Stimulated activated CD4-positive, alpha-beta T cell treated with anti-CD3 and anti-CD28 coated beads, Interleukin-15, amount 100 ng/mL, for 1 hour (primary cell): ENCODE data around the gene SLC9A7.

Experiments used
- DNase-seq, 2 donors: peaks; one replicate each; pipeline ENCODE4 v3.0.0-alpha.2; 2020; ENCODE audit warnings: low read depth in 1 of 2, low spot score in 1 of 2

SLC9A7 gene

GRCh38 chrX:46611658-46612362 lies 147.1 kb downstream of the SLC9A7 start:
- peak in 1 of 2 donors; percentile 2 for DNase-seq

- no peak for DNase-seq
These were observed 148.8 kb downstream of the SLC9A7 start for GRCh38 chrX:46610070-46610658.

GRCh38 chrX:46607916-46608315 lies 151.0 kb downstream of the SLC9A7 start:
- DNase-seq, result no peak

GRCh38 chrX:46602468-46603102 lies 156.3 kb downstream of the SLC9A7 start:
- no peak for DNase-seq

- no peak for DNase-seq
These were observed 157.6 kb downstream of the SLC9A7 start for GRCh38 chrX:46601283-46601682.

GRCh38 chrX:46599051-46599560 lies 159.8 kb downstream of the SLC9A7 start:
- DNase-seq, result no peak

GRCh38 chrX:46597771-46598170 lies 161.1 kb downstream of the SLC9A7 start:
- no peak for DNase-seq

GRCh38 chrX:46597208-46597607 lies 161.7 kb downstream of the SLC9A7 start:
- no peak for DNase-seq

- no peak for DNase-seq
These were observed 163.8 kb downstream of the SLC9A7 start for GRCh38 chrX:46595084-46595483.

GRCh38 chrX:46589977-46590723 lies 168.8 kb downstream of the SLC9A7 start:
- DNase-seq, result no peak

GRCh38 chrX:46588263-46588662 lies 170.7 kb downstream of the SLC9A7 start:
- no peak for DNase-seq

- no peak for DNase-seq
These were observed 171.2 kb downstream of the SLC9A7 start for GRCh38 chrX:46587753-46588171.

- DNase-seq, result no peak
These were observed 171.8 kb downstream of the SLC9A7 start for GRCh38 chrX:46587158-46587557.

- no peak for DNase-seq
These were observed 174.2 kb downstream of the SLC9A7 start for GRCh38 chrX:46584736-46585135.

- no peak for DNase-seq
These were observed 176.0 kb downstream of the SLC9A7 start for GRCh38 chrX:46582966-46583365.

GRCh38 chrX:46582325-46582724 lies 176.6 kb downstream of the SLC9A7 start:
- no peak for DNase-seq

GRCh38 chrX:46580613-46581012 lies 178.3 kb downstream of the SLC9A7 start:
- no peak for DNase-seq

- DNase-seq, result no peak
These were observed 179.7 kb downstream of the SLC9A7 start for GRCh38 chrX:46579250-46579649.

- DNase-seq, result no peak
These were observed 181.5 kb downstream of the SLC9A7 start for GRCh38 chrX:46577221-46578005.

GRCh38 chrX:46576458-46576857 lies 182.5 kb downstream of the SLC9A7 start:
- no peak for DNase-seq

GRCh38 chrX:46575991-46576392 lies 182.9 kb downstream of the SLC9A7 start:
- no peak for DNase-seq
